GM18909 (cell line): ENCODE data around the gene NABP1.
A peak's percentile ranks its signal among the peaks of the same experiment; 100 is the strongest.

Source experiments
- ATAC-seq: cut with Tn5 transposase; IDR thresholded peaks from one replicate; pipeline ENCODE4 v1.9.1; 2021; ENCODE audit warnings: mild to moderate bottlenecking; ENCODE audit not compliant: unreplicated experiment, poor library complexity

The NABP1 gene

GRCh38 chr2:191703079-191703725 is 25.3 kb downstream of the NABP1 start:
- no peak for ATAC-seq

- ATAC-seq = no peak
Measured at GRCh38 chr2:191705084-191705483, 27.1 kb downstream of the NABP1 start.

GRCh38 chr2:191705701-191706100 is 27.8 kb downstream of the NABP1 start:
- no peak for ATAC-seq

- ATAC-seq = no peak
Measured at GRCh38 chr2:191706791-191707190, 28.9 kb downstream of the NABP1 start.

- ATAC-seq = no peak
Measured at GRCh38 chr2:191707542-191707941, 29.6 kb downstream of the NABP1 start.

GRCh38 chr2:191710411-191710900 is 32.5 kb downstream of the NABP1 start:
- no peak for ATAC-seq

- no peak for ATAC-seq
Measured at GRCh38 chr2:191711621-191712020, 33.7 kb downstream of the NABP1 start.

GRCh38 chr2:191713837-191714236 is 35.9 kb downstream of the NABP1 start:
- no peak for ATAC-seq

GRCh38 chr2:191714925-191715324 is 37.0 kb downstream of the NABP1 start:
- ATAC-seq = no peak

GRCh38 chr2:191715471-191715870 is 37.5 kb downstream of the NABP1 start:
- ATAC-seq = no peak

- ATAC-seq = no peak
Measured at GRCh38 chr2:191719261-191719660, 41.3 kb downstream of the NABP1 start.

- ATAC-seq = no peak
Measured at GRCh38 chr2:191719938-191720337, 42.0 kb downstream of the NABP1 start.

GRCh38 chr2:191721331-191721730 is 43.4 kb downstream of the NABP1 start:
- no peak for ATAC-seq

GRCh38 chr2:191724015-191724414 is 46.1 kb downstream of the NABP1 start:
- peak; percentile 79 for ATAC-seq

- ATAC-seq = no peak
Measured at GRCh38 chr2:191728750-191729624, 51.1 kb downstream of the NABP1 start.

GRCh38 chr2:191730263-191730662 is 52.3 kb downstream of the NABP1 start:
- ATAC-seq = no peak
